ENCODE measurements around the gene CADM2.

Gene CADM2

GRCh38 chr3:85342915-85343314, 384.1 kb downstream of the CADM2 start:
- peak; percentile 11 for DNase-seq

GRCh38 chr3:85355572-85355971, 396.8 kb downstream of the CADM2 start:
- DNase-seq: no peak

- DNase-seq: peak; percentile 13
Observed at GRCh38 chr3:85360742-85361387, 402.1 kb downstream of the CADM2 start.

GRCh38 chr3:85364296-85364909, 405.6 kb downstream of the CADM2 start:
- DNase-seq: no peak

GRCh38 chr3:85370341-85370740, 411.6 kb downstream of the CADM2 start:
- no peak for DNase-seq

- DNase-seq: no peak
Observed at GRCh38 chr3:85376131-85376530, 417.3 kb downstream of the CADM2 start.

GRCh38 chr3:85377115-85377514, 418.3 kb downstream of the CADM2 start:
- DNase-seq: no peak

- no peak for DNase-seq
Observed at GRCh38 chr3:85384372-85384771, 425.6 kb downstream of the CADM2 start.

- no peak for DNase-seq
Observed at GRCh38 chr3:85387913-85388505, 429.2 kb downstream of the CADM2 start.

GRCh38 chr3:85394424-85394823, 435.6 kb downstream of the CADM2 start:
- DNase-seq: no peak

GRCh38 chr3:85397434-85397833, 438.6 kb downstream of the CADM2 start:
- no peak for DNase-seq

- DNase-seq: no peak
Observed at GRCh38 chr3:85426121-85426520, 467.3 kb downstream of the CADM2 start.

GRCh38 chr3:85427467-85427866, 468.7 kb downstream of the CADM2 start:
- DNase-seq: no peak

- DNase-seq: no peak
Observed at GRCh38 chr3:85432081-85432480, 473.3 kb downstream of the CADM2 start.

- DNase-seq: no peak
Observed at GRCh38 chr3:85433319-85433718, 474.5 kb downstream of the CADM2 start.

- no peak for DNase-seq
Observed at GRCh38 chr3:85455561-85456200, 496.9 kb downstream of the CADM2 start.

- DNase-seq: no peak
Observed at GRCh38 chr3:85474241-85474640, 515.5 kb downstream of the CADM2 start.

- no peak for DNase-seq
Observed at GRCh38 chr3:85475346-85475745, 516.6 kb downstream of the CADM2 start.

- no peak for DNase-seq
Observed at GRCh38 chr3:85476891-85477495, 518.2 kb downstream of the CADM2 start.

- no peak for DNase-seq
Observed at GRCh38 chr3:85481411-85482212, 522.8 kb downstream of the CADM2 start.

GRCh38 chr3:85482213-85482490, 523.4 kb downstream of the CADM2 start:
- no peak for DNase-seq

GRCh38 chr3:85483986-85484385, 525.2 kb downstream of the CADM2 start:
- DNase-seq: no peak

- DNase-seq: no peak
Observed at GRCh38 chr3:85487375-85487774, 528.6 kb downstream of the CADM2 start.

Data from suppressor macrophage treated with lipopolysaccharide for 4 hours (primary cell).